Neural progenitor cell (in vitro differentiated cells): ENCODE results near the gene CDH23.

Source experiments
- EZH2 ChIP-seq: fragments of 200-600 bp; sonication (generic); IDR thresholded peaks from 2 replicates; pipeline ENCODE4 v1.6.1; 2017; ENCODE audit warnings: antibody characterized with exemption, mild to moderate bottlenecking, moderate library complexity
- TF ChIP-seq, protein P1 (sequence below): fragments of 200-600 bp; sonication (generic); IDR thresholded peaks from 2 replicates; pipeline ENCODE4 v1.5.1; 2017; ENCODE audit warnings: antibody characterized with exemption, mild to moderate bottlenecking

DNA sequence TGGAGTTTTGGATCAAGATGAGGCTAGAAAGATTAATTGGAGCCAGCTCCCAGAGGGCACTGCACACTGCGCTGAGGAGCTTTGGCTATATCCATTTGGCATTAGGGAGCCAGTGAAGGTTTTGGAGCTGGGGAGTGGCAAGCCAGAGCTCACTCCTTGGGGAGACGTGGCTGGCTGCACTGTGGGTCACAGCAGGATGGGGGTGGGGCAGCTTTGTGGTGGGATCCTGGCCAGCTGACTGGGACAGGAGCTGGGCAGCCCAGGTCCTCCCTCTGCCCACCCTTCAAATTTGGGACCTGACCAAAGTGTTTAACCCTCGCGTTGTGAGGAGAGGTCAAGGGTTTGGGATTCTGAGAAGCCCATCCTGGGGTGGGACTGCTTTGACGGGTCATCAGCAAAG is 317.9 kb downstream of the CDH23 start:
- TF ChIP-seq, protein P1, sequence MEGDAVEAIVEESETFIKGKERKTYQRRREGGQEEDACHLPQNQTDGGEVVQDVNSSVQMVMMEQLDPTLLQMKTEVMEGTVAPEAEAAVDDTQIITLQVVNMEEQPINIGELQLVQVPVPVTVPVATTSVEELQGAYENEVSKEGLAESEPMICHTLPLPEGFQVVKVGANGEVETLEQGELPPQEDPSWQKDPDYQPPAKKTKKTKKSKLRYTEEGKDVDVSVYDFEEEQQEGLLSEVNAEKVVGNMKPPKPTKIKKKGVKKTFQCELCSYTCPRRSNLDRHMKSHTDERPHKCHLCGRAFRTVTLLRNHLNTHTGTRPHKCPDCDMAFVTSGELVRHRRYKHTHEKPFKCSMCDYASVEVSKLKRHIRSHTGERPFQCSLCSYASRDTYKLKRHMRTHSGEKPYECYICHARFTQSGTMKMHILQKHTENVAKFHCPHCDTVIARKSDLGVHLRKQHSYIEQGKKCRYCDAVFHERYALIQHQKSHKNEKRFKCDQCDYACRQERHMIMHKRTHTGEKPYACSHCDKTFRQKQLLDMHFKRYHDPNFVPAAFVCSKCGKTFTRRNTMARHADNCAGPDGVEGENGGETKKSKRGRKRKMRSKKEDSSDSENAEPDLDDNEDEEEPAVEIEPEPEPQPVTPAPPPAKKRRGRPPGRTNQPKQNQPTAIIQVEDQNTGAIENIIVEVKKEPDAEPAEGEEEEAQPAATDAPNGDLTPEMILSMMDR: no peak
- no peak for TF ChIP-seq EZH2
